Natural killer cell treated with Interleukin-12 subunit alpha and Interleukin-12 subunit beta and Interleukin-15 and Interleukin-18, amount 100 ng/mL, for 72 hours (primary cell): Measurements from ENCODE around the gene NFIA. TPM values are rescaled to one million over a fixed set of nuclear protein-coding genes. Genes with fewer than 3 reads are reported as not detected.
"Not testable (repeated sequence)": the region's sequence is repeated elsewhere in the genome, so short reads cannot be mapped to it uniquely, and the experiment has no call there.

Source experiments
- ATAC-seq, 2 donors: fragments of 150-1000 bp; cut with Tn5 transposase in 1 of 2; sonication (Bioruptor Pico), chemical (Tn5 transposase) in 1 of 2; 2 replicates each; pipeline ENCODE4 v1.10.0; 2021
- DNase-seq: peaks from one replicate; pipeline ENCODE4 v3.0.0; 2022; ENCODE audit warnings: low spot score
- H3K27ac Mint-ChIP-seq, 2 donors: 1 replicate in 1 of 2; 2 replicates in 1 of 2; pipeline ENCODE4 v1.8.0; 2022; ENCODE audit warnings: mixed read lengths in 2 of 2, mild to moderate bottlenecking in 1 of 2, moderate library complexity in 1 of 2
- H3K27me3 Mint-ChIP-seq, 2 donors: 1 replicate in 1 of 2; 2 replicates in 1 of 2; pipeline ENCODE4 v1.8.0; 2022; ENCODE audit warnings: mixed read lengths in 2 of 2
- H3K36me3 Mint-ChIP-seq: one replicate; pipeline ENCODE4 v1.8.0; 2022; ENCODE audit warnings: mixed read lengths
- H3K4me1 Mint-ChIP-seq, 2 donors: 1 replicate in 1 of 2; 2 replicates in 1 of 2; pipeline ENCODE4 v1.8.0; 2022; ENCODE audit warnings: low read depth in 2 of 2, mixed read lengths in 2 of 2, mild to moderate bottlenecking in 1 of 2
- H3K4me3 Mint-ChIP-seq: one replicate; pipeline ENCODE4 v1.8.0; 2022; ENCODE audit warnings: mixed read lengths
- H3K9me3 Mint-ChIP-seq: 2 replicates; pipeline ENCODE4 v1.8.0; 2022; ENCODE audit warnings: mixed read lengths
- total RNA-seq, 2 donors: library from RNA; stranded (reverse); gene quantifications; one replicate each; pipeline ENCODE4 v1.2.3, GENCODE V29; 2022

The NFIA gene
- total RNA-seq, 2 donors from 2014 or later: 0.14 to 7.3 TPM

DNA sequence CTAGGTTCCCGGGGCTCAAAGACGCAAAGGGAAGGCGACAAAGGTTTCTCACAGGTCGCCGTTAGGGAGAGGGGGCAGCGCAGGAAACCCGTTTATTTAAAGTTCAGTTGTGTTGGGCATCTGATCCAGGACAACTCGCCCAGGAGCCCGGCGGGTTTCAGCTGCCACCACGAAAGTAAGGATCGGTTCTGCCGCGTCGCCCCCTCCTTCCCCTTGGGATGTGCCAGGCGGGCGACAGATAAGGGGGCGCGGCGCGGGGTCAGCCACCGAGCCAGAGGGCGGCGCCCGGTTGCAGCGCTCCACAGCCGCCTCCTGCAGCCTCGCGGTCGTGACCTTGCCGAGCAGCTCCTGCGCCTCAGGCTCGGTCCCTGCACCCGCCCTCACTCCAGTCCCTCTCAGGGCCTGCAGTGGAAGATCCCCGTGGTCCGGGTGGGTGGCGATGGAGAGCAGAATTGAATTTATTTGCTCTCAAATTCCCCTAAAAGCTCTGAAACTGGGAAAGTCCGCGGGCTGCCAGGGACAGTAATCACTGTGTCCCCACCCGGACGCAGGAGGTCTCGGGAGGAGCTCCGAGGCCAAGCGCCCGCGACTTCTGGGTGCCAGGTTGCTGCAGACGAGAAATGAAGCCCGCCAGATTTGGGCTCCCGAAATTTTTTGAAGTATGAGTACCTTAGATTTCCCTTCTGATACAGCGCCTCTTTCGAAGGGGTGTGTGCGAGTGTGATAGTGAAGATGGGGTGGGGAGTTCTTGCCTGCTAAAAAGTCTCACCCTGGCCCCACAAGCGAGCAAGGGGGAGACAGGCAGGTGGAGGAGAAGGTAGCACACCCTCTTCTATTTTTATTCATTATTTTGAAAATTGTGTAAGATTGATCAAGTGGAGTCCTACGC lies 28.4 kb upstream of the NFIA start:
- Mint-ChIP-seq H3K27ac (no peak overlapping the region), H3K9me3 (no peaks in the 10 kb centered on the region), H3K27me3 (peaks cover 43 to 62% of the 10 kb centered on the region in 2 donors), H3K36me3 (no peaks in the 10 kb centered on the region), H3K4me3 (peak overlapping the region; percentile 84), H3K4me1 (peaks cover 13 to 18% of the 10 kb centered on the region in 2 donors)
- no peak for DNase-seq
- ATAC-seq: no peak

DNA sequence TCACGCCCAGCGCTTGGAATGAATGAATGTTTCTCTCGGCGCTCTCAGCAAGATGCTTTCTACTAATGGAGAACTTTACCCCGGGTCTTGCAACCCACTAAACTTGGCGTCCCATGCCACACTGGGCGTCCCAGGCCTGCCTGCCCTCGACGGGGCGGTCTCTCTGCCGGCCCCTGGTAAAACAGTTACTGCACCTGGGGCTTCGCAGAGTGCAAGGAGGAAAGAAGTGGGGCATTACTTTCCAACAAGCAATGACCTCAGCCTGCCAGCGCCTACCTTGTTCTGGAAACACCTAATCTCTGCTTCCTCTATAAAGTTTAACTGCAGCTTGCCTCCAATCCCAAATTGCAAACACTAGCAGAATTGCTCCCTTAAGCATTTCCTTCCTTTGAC lies 27.8 kb upstream of the NFIA start:
- peak overlapping the region; percentile 45 for H3K4me3 Mint-ChIP-seq
- no peaks in the 10 kb centered on the region for H3K9me3 Mint-ChIP-seq
- H3K4me1 Mint-ChIP-seq: peaks cover 13 to 18% of the 10 kb centered on the region in 2 donors
- H3K27ac Mint-ChIP-seq: no peak overlapping the region
- no peak for ATAC-seq
- no peaks in the 10 kb centered on the region for H3K36me3 Mint-ChIP-seq
- peaks cover 43 to 62% of the 10 kb centered on the region in 2 donors for H3K27me3 Mint-ChIP-seq
- DNase-seq: no peak

DNA sequence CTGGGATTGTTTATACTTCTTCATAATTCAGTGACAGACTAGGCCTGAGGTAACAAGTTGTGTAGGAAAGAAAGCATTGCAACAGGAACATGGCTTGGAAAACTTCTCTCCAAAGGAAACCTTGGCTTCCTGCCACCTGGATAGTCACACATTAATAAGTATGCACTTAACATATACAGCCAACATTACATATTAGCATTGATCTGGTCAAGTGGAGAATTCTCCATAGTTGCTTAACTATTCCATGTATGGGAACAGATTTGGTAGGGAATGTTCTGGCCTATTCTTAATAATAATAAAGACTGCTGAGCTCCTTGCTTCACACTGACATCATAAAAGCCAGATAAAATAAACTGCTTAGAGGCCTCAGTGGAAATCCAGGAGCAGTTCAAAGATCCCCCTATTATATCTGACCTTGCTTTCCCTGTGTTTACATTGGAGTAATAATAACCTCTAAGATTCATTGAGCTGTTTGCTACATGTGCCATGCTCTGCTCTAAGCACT lies 27.2 kb upstream of the NFIA start:
- H3K9me3 Mint-ChIP-seq: no peaks in the 10 kb centered on the region
- H3K27me3 Mint-ChIP-seq: peaks cover 43 to 62% of the 10 kb centered on the region in 2 donors
- DNase-seq (no peak), ATAC-seq (no peak)
- H3K4me3 Mint-ChIP-seq: peak overlapping the region; percentile 45
- peaks cover 13 to 18% of the 10 kb centered on the region in 2 donors for H3K4me1 Mint-ChIP-seq
- H3K36me3 Mint-ChIP-seq: no peaks in the 10 kb centered on the region
- H3K27ac Mint-ChIP-seq: no peak overlapping the region

DNA sequence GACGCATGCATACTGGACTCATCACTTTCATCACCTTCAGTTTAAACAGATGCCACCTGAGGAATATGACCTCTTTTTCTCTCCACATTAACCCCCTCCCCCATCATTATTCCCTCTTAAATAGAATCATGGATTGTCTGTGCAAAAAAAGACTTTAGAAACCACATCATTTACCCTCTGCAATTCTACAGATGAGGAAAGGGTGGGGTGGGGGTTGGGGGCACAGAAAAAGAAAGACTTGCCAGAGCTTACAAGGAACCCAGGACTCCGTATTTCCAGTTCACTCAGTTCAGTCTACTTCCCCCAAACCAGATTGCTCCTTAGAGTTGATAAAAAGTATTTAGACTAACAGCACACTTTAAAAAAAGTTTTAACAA lies 26.2 kb upstream of the NFIA start:
- Mint-ChIP-seq H3K9me3 (no peaks in the 10 kb centered on the region), H3K4me3 (peak overlapping the region; percentile 84), H3K27ac (no peak overlapping the region), H3K27me3 (peaks cover 41 to 58% of the 10 kb centered on the region in 2 donors), H3K4me1 (peaks cover 11 to 15% of the 10 kb centered on the region in 2 donors), H3K36me3 (no peaks in the 10 kb centered on the region)
- ATAC-seq (no peak), DNase-seq (no peak)

DNA sequence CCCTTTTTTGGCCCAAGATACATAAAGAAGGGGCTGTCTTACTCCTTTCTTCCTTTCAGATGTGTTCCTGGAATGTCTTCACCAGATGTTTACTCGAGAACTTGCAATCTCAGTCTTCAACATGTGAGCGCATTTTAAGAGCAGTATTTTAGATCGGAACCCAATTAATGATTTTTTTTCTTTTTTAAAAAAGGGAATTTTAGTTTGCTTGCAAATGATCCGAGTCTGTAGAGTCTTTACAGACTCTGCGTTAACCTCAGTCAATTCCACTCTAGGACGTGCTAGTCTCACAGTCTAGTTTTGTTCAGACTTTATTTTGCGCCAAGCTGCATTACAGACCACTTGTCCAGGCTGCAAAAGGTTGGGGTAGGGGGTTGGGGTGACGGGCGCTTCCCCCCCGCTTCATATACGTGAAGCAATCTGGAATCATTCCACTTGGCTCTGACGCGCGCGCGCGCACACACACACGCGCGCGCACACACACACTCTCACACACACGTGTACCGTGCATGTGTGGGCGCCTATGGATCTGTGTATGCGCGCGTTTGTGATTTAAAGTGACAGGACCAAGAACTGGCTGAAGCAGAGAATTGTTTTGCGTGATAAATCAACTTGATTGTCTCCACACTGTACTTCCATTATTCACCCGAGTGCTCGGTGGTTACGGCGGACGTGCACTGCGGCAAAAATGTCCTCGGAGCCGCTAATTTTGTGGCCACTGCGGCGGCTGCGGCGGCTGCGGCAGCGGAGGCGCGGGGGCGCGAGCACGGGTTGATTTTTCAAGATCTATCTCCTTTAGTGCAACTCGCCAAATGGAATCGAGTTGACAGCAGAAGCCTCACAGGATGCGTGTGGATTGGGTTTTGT lies 25.6 kb upstream of the NFIA start:
- peaks cover 38 to 52% of the 10 kb centered on the region in 2 donors for H3K27me3 Mint-ChIP-seq
- peak overlapping the region; percentile 84 for H3K4me3 Mint-ChIP-seq
- H3K36me3 Mint-ChIP-seq: no peaks in the 10 kb centered on the region
- no peaks in the 10 kb centered on the region for H3K9me3 Mint-ChIP-seq
- peak in 1 of 2 donors; percentile 48 for ATAC-seq
- H3K4me1 Mint-ChIP-seq: peaks cover 10 to 13% of the 10 kb centered on the region in 2 donors
- no peak overlapping the region for H3K27ac Mint-ChIP-seq
- no peak for DNase-seq

DNA sequence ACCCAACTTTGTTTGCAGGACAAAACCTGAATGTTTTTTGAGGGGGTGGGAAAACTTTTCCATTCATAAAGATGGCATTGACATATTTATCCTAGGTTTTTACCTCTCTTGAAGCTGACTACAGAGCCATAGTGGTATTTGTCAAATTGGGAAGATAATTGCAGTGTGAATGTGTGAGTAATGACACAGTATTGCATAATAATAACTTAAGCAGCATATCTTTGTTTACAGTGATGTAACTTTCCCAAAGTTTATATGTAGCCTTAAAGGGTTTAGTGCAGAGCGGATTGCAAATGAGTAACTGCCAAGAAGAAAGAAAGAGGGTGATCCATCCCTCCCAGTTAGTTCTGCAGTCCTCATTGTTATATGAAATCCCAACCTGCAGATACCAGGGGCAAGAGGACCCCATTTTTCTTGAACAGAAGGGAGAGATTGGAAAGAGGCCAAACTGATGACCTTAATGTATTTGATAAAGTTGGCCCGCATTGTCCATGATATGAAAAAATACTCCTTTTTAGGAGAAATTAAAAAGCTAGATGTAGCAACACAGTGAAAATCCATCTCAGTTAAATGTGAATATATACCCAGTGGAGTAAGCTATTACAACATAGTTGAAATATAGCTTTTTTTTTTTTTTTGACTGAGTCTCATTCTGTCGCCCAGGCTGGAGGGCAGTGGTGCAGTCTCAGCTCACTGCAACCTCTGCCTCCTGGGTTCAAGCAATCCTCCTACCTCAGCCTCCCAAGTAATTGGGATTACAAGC lies 23.7 kb upstream of the NFIA start:
- Mint-ChIP-seq H3K9me3 (no peaks in the 10 kb centered on the region), H3K4me1 (peaks cover under 1 to 4% of the 10 kb centered on the region in 2 donors), H3K36me3 (no peaks in the 10 kb centered on the region), H3K4me3 (no peak overlapping the region), H3K27me3 (peaks cover 25 to 33% of the 10 kb centered on the region in 2 donors), H3K27ac (no peak overlapping the region)
- ATAC-seq (no peak), DNase-seq (no peak)

DNA sequence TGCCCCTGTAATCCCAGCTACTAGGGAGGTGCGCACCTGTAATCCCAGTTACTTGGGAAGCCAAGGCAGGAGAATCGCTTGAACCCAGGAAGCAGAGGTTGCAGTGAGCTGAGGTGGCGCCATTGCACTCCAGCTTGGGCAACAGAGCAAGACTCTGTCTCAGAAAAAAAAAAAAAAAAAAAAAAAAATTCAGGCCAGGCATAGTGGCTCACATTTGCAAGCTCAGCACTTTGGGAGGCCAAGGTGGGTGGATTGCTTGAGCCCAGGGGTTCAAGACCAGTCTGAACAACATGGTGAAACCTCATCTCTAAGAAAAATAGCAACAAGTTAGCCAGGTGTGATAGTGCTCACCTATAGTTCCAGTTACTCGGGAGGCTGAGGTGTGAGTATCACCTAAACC lies 20.8 kb upstream of the NFIA start:
- not testable (repeated sequence) for H3K4me3 Mint-ChIP-seq, H3K36me3 Mint-ChIP-seq, H3K4me1 Mint-ChIP-seq, ATAC-seq, DNase-seq, H3K9me3 Mint-ChIP-seq, H3K27ac Mint-ChIP-seq
- H3K27me3 Mint-ChIP-seq: peaks cover 8 to 12% of the 10 kb centered on the region in 2 donors

DNA sequence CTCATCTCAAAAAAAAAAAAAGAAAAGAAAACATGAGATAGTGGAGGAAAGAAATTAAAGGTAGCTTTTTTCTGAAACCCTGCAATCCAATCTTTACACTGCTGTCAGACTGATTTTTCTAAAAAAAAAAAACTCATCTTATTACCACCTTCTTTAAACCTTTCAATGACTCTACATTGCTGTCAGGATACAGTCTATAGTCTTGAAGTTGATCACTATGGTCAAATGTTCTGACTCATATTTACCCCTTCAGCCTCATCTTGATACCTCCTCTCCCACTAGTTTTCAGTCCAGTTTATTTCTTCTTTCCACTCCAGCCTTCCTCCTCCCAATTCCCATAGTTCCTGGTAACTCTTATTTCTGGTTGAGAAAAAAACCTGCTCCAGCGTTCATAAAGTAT lies 17.7 kb upstream of the NFIA start:
- DNase-seq (no peak), ATAC-seq (no peak)
- H3K27ac Mint-ChIP-seq: no peak overlapping the region
- no peaks in the 10 kb centered on the region for H3K9me3 Mint-ChIP-seq
- H3K27me3 Mint-ChIP-seq: peaks cover 0 to 2% of the 10 kb centered on the region in 2 donors
- H3K4me3 Mint-ChIP-seq: no peak overlapping the region
- no peaks in the 10 kb centered on the region for H3K36me3 Mint-ChIP-seq
- no peaks in the 10 kb centered on the region for H3K4me1 Mint-ChIP-seq

DNA sequence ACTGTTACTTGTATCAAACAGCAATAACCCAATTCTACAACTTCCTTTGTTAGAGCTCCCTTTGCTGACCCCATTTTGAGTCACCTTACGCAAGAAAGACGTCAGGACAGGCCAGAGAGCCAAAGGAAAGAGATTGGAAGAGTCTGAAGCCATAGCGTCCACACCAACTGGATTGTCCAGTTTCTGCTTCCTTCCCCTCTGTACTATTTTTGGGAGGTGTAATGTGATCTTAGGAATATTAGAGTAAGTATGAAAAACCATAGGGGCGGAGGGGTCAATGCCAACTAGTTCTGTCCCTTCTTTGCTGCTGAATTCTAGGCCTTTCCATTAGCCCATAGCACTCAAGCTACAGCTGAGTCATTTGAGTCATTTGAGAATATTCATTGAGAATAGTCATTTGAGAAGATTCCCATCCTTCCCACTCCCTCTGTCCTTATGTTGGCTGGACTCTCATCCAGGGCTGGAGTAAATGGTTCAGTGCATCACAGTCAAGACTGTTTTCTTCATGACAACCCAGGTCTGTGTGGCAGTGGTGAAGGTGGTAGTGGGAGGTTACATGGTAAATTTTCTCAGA lies 14.8 kb upstream of the NFIA start:
- Mint-ChIP-seq H3K36me3 (no peaks in the 10 kb centered on the region), H3K27ac (no peak overlapping the region), H3K4me3 (no peak overlapping the region), H3K4me1 (no peaks in the 10 kb centered on the region), H3K27me3 (peaks cover 0 to 4% of the 10 kb centered on the region in 2 donors), H3K9me3 (no peaks in the 10 kb centered on the region)
- no peak for DNase-seq
- ATAC-seq: no peak

DNA sequence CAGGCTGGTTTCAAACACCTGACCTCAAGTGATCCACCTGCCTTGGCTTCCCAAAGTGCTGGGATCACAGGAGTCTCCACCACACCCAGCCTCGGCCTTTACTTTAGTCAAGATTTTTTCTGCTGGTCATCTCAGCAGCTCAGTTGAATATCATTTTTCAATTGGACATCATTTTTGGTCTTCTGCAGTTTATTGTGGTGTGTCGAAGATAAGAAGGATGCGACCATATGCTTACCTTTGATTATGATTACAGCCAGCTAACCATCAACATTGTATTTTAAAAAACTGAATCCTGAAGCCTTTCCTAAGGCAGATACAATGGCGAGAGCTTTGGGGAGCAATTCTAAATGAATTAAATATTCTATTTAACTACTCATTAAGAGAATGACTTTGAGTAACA lies 12.3 kb upstream of the NFIA start:
- Mint-ChIP-seq H3K9me3 (no peaks in the 10 kb centered on the region), H3K4me1 (no peaks in the 10 kb centered on the region), H3K27ac (no peak overlapping the region), H3K36me3 (no peaks in the 10 kb centered on the region), H3K4me3 (no peak overlapping the region), H3K27me3 (peaks cover 0 to 4% of the 10 kb centered on the region in 2 donors)
- DNase-seq (no peak), ATAC-seq (no peak)

DNA sequence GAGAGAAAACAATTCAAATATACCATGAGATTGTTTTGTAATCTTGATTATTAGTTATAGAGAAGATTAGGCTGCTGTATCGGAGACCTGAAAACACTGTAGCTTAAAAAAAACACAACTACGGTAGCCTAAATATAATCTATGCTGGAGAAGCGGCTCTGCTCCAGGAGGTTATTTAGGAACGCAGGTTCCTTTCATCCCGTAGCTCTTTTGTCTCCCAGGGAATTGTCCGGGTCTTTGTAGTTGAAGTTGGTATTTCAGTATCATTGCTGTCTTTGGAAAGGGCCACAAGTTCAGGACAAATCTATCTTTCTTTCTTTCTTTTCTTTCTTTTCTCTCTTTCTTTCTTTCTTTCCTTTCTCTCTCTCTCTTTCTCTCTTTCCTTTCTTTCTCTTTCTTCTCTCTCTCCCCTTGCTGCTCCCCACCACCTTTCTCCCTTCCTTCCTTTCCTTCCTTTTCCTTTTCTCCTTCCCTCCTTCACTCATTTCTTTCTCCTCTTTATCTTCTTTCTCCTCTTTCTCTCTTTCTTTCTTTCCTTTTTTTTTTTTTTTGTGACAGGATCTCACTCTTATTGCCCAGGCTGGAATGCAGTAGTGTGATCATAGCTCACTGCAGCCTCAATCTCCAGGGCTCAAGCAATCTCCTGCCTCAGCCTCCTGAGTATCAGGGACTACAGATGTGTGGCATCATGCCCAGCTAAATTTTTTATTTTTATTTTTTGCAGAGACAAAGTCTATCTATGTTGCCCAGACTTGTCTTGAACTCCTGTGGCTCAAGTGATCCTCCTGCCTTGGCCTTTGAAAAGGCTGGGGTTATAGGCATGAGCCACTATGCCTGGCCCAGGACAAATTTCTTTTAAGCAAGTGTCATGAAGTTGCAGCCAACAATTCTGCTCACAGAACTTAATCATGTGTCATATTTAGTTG lies 10.9 kb upstream of the NFIA start:
- H3K4me3 Mint-ChIP-seq: no peak overlapping the region
- H3K4me1 Mint-ChIP-seq: peaks cover 1 to 4% of the 10 kb centered on the region in 2 donors
- ATAC-seq: no peak
- H3K9me3 Mint-ChIP-seq: no peaks in the 10 kb centered on the region
- peaks cover 0 to 4% of the 10 kb centered on the region in 2 donors for H3K27me3 Mint-ChIP-seq
- no peak for DNase-seq
- no peak overlapping the region for H3K27ac Mint-ChIP-seq
- H3K36me3 Mint-ChIP-seq: no peaks in the 10 kb centered on the region

DNA sequence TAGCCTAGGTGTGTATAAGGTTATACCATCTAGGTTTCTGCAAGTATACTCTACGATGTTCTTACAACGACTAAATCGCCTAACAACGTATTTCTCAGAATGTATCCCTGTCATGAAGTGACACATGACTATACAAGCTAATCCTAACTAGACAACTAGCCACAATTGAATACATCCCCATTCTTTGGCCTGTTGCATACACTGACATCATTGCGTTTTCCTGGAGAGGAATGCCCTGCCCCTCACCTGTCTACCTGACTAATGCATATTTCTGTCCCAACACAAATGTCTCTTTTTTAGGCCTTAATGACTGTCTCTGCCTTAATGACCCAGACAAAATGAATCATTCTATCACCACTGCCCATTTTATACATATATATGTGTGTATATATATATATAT lies 8.5 kb upstream of the NFIA start:
- no peaks in the 10 kb centered on the region for H3K36me3 Mint-ChIP-seq
- ATAC-seq (no peak), DNase-seq (no peak)
- H3K27me3 Mint-ChIP-seq: peaks cover 0 to 2% of the 10 kb centered on the region in 2 donors
- H3K4me3 Mint-ChIP-seq: no peak overlapping the region
- H3K4me1 Mint-ChIP-seq: peaks cover 14 to 25% of the 10 kb centered on the region in 2 donors
- no peaks in the 10 kb centered on the region for H3K9me3 Mint-ChIP-seq
- no peak overlapping the region for H3K27ac Mint-ChIP-seq
